HG02759 (cell line): Measurements from ENCODE around the gene FAM13B.
"Not testable (repeated sequence)": the region's sequence is repeated elsewhere in the genome, so short reads cannot be mapped to it uniquely, and the experiment has no call there.

Experiments
- ATAC-seq: cut with Tn5 transposase; IDR thresholded peaks from one replicate; pipeline ENCODE4 v1.9.1; 2021; ENCODE audit warnings: mild to moderate bottlenecking, moderate library complexity; ENCODE audit not compliant: unreplicated experiment

FAM13B gene

GRCh38 chr5:138032572-138033385 lies at the start of gene FAM13B:
FAM13B (minus strand) TSS chr5:138033079; CDS start chr5:138019111, 13,968 bp downstream.
- peak; percentile 61 for ATAC-seq

GRCh38 chr5:138082033-138082432 lies 49.2 kb upstream of the FAM13B start:
- no peak for ATAC-seq

- no peak for ATAC-seq
These were observed 45.2 kb upstream of the FAM13B start for GRCh38 chr5:138078006-138078643.

- ATAC-seq, result no peak
These were observed 44.3 kb upstream of the FAM13B start for GRCh38 chr5:138077064-138077696.

GRCh38 chr5:138070026-138070425 lies 37.1 kb upstream of the FAM13B start:
- not testable (repeated sequence) for ATAC-seq

- ATAC-seq, result no peak
These were observed 36.1 kb upstream of the FAM13B start for GRCh38 chr5:138068742-138069600.

GRCh38 chr5:138067945-138068344 lies 35.1 kb upstream of the FAM13B start:
- ATAC-seq, result no peak

GRCh38 chr5:138065102-138065501 lies 32.2 kb upstream of the FAM13B start:
- ATAC-seq, result no peak

GRCh38 chr5:138064526-138064925 lies 31.6 kb upstream of the FAM13B start:
- ATAC-seq, result no peak

GRCh38 chr5:138054847-138055558 lies 22.1 kb upstream of the FAM13B start:
- no peak for ATAC-seq

- ATAC-seq, result no peak
These were observed 21.3 kb upstream of the FAM13B start for GRCh38 chr5:138054206-138054605.

- no peak for ATAC-seq
These were observed 20.7 kb upstream of the FAM13B start for GRCh38 chr5:138053554-138053953.

- not testable (repeated sequence) for ATAC-seq
These were observed 19.8 kb upstream of the FAM13B start for GRCh38 chr5:138052718-138053117.

GRCh38 chr5:138051441-138052296 lies 18.8 kb upstream of the FAM13B start:
- ATAC-seq, result no peak

GRCh38 chr5:138045283-138045682 lies 12.4 kb upstream of the FAM13B start:
- not testable (repeated sequence) for ATAC-seq

- no peak for ATAC-seq
These were observed 5.9 kb upstream of the FAM13B start for GRCh38 chr5:138038826-138039225.

- no peak for ATAC-seq
These were observed 5.2 kb upstream of the FAM13B start for GRCh38 chr5:138037907-138038633.

GRCh38 chr5:138037271-138037670 lies 4.4 kb upstream of the FAM13B start:
- no peak for ATAC-seq
